NCI-H2029 (cell line): Measurements from ENCODE around the gene PTPRF.
A peak's percentile ranks its signal among the peaks of the same experiment; 100 is the strongest.
"Not testable (repeated sequence)": the region's sequence is repeated elsewhere in the genome, so short reads cannot be mapped to it uniquely, and the experiment has no call there.

Source experiments
- DNase-seq: peaks from one replicate; lab custom pipeline; 2025; lab: John Stamatoyannopoulos, UW

Gene PTPRF

GRCh38 chr1:43538143-43538487, 7.4 kb downstream of the PTPRF start:
- no peak for DNase-seq

GRCh38 chr1:43538969-43539368, 8.3 kb downstream of the PTPRF start:
- DNase-seq = no peak

DNA sequence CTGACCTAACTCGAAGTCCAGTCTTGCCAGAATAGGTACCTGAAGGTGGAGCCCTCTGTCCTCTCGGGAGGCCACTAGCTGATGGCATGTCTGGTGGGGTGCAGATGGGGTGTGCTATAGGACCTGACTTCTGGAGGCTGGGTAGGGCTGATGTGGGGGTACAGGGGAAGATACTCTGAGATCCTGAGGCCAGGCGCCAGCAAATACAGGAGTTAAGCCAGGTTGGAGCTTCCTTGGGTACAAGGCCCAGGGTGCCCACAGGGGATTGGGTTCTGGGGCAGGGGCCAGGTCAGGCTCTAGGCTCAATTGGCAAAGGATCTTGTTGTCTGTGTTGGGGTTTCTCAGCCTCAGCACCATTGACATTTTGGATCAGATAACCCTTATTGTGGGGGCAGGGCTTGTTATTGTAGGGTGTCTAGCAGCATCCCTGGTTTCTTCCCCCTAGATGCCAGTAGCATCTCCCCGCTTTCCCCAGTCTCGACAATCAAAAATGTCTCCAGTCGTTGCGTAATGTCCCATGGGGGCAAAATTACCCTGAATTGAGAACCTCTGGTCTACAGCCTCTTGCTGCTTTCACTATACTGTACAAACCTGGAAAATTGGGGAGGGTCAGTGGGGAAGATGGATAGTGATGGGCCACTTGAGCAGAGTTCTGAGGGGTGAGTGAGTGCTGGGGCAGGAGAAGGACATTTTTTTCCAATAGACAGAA, 9.2 kb downstream of the PTPRF start:
- DNase-seq = no peak

DNA sequence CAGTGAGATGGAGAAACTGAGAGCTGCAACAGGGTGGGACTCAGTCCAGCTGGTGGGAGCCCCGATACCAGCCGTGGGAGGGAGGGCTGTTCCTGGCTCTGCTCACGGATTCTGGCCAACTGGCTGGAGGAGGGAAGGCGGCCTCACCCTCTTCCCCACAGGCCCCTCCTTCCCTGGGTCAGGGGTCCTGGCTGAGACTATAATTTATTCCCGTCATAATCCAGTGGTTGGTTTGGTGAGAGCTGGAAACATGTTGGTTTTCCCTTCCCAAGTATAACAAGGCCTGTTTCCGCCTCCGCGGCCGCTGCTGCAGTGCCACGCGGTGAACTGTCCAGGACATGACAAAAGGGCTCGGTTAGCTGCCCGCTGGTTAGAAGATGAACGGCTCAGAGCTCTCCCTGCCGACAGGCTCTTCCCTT, 10.0 kb downstream of the PTPRF start:
- no peak for DNase-seq

DNA sequence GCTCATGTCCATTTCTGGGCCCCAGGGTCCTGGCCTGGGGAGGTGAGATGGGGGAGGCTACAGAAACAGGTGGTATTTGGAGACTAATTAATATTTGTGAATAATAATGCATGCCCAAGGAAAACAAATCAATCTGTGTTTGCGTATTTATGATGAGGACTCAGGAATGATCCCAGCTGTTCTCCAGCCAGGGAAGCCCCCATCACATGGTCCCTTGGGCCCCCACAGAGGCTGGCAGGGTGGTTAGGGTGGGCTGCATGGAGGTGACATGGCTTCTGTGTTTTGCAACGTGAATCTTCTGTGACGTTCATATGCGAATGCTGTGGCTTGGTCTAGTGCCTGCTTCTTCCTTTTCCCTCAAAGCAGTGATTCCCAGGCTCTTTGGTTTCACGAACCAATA, 10.5 kb downstream of the PTPRF start:
- DNase-seq = no peak

DNA sequence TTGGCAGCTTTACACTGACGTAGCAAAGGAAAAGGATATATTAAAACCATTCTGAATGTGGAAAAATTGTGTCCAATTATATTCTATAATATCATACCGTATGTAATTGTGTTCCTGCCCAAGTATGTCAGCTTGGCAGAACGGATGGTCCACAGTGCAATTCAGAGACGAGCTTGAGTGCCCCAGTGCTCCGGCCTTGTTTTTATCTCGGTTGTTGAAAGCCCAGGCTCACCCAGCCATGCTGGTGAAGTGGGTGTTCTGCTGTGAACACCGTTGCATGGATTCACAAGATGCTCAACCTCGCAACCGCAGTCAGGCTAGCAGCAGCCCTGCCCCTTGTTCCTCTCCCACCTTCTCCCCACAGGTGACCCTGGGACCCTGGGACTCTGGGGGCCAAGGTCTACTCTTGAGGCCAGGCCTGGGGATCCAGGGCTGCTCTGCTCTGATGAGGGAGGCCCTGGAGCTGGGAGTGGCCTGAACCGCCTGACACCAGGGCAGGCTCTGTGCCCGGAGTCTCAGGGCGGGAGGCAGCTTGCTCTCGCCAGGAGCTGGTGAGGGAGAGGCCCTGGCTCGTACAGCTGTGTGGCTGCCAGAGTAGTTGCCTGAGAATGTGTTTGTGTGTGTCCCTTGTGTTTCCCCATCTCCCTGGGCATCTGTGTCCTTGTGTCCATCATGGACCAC, 11.2 kb downstream of the PTPRF start:
- no peak for DNase-seq

DNA sequence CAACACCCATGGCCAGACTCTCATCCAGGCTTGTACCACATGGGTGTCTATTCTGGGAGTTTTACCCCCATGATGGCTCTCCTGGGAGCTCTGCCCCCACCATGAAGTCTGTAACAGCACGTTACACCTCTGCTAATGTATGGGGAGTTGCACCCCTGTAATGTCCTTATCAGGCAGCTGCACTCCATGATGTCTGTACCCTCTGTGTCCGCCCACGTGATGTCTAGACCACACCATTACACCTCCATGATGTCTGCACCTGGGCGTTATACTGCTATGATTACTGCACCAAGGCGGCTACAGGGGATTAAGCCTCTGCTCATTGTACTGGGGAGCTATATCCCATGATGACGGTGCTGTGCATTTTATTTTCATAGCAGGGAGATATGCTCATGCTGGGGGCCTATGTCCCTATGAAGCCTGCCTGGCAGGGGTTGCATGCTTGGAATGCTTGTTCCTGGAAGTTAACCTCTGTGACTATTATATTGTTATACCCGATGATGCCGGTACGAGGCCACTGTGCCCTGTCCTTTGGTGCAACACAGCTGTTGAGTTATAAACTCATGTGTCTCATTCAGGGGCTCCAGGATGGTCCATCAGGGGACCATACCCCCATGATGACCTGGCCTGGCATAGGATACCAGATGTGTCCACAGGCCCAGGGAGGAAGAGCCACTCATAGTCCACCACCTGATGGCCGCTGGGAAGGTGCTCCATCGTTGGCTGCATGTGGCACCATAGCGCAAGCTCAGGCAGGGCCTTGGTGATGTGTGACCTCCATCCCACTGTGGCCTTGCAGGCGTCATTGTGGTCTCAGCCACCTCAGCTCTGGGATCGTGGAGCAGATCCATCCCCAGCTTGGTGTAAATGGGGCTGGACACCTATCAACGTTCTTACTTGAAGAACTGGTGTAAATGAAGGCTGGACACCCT, 12.1 kb downstream of the PTPRF start:
- no peak for DNase-seq

GRCh38 chr1:43543567-43543966, 12.9 kb downstream of the PTPRF start:
- no peak for DNase-seq

DNA sequence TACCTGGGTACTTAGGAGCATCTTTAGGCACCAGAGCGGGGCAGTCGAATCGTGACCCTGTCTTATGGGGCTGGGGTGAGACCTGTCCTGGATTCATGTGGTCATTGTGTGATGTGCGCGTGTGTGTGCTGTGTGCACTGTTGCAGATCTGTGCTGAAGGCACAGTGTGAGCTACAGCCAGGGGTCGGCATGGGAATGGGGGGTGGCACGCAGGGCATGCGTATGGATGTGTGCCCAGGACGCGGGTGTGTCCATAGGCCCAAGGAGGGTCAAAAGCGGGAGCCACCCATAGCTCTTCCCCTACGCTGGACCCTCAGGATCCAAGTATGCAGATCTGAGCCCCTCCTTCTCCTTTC, 14.6 kb downstream of the PTPRF start:
- DNase-seq = no peak

DNA sequence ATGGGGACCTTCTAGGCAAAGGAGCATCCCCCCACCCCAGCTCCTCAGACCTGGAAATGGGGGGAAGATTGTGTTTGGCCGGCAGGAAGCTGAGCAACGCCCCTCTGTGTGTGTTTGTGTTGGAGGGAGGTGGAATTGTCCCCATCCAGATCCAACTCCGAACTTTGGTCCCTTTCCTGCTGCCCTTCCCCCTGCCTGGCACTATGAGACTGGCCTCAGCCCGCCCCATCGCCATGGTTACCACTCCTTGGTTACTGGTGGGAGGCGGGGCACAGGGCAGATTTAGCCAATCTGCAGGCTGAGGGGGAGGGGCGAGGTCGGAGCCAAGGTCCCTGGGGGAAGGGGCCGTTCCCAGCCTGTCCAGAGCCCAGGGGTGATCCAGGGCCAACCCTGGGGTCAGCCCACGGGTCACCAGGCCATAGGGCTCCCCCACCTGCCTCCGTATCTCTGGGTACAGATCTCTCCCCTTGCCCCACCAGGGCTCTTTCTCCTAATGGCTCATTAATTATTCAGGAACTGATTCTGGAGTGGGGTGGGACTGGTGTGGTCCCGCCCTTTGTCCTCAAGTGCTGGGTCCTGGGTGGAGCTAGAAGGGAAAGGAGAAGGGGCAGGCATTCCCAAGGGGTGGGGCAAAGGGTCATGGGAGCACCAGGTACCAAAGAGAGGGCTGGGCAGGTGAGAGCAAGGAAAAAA, 15.2 kb downstream of the PTPRF start:
- peak; percentile 98 for DNase-seq

GRCh38 chr1:43546388-43547100, 15.9 kb downstream of the PTPRF start:
- no peak for DNase-seq

GRCh38 chr1:43547538-43548072, 16.9 kb downstream of the PTPRF start:
- DNase-seq = peak; percentile 27

DNA sequence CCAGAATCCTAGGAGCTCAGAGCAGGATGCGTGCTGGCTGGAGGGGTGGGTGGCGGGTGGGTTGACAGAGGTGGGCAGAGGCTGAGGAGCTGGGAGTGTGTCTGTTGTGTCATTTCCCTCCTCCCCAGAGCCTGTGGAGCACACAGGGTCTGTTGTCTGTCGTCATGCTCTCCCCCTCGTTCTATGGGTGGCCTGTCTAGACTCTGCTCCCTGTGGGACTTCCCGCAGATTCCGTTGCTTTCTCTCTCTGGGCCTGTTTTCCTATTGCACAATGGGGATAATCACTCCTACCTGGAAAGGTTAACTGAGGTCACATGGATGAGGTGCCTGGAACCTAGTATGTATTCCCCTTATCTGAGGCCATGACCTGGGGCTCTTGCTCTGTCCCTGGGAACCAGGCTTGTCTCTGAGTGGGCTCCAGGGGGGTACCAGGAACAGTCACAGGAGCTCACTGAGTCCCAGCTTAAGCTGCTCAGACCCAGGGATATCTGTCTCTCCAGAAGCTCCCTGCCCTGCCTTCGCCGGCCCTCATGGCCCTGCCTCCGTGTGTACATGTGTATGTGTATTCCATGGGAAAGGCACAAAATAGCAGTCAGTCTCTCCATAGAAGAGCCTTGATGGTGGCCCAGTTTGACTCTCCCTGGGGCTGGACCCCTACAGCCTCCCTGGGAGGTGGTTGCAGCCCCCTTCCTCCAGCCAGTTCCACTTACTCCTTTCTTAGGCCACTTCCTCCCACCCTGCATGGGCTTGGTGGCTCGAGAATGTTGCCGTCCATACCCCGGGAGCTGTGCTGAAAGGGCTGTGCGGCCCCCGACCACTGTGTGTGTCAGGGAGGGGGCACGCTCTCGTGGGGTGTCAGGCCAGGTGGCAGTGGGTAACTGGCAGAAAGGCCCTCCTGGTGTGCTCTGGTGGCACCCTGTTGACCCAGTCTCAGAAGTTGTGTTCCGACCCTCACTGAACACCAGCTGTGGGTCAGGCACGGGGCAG, 17.9 kb downstream of the PTPRF start:
- DNase-seq = peak; percentile 20

DNA sequence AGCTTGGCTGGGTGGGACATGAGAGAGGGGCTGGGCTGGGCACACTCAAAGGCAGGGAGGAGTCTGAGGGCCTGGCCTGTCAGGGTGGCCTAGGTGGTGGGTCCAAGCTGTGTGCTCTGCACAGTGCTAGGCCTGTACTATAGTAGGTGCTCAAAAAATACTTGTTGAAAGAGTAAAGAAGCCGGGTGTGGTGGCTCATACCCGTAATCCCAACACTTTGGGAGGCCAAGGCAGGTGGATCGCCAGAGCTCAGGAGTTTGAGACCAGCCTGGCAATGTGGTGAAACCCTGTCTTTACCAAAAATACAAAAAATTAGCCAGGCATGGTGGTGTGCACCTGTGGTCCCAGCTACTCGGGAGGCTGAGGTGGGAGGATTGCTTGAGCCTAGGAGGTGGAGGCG, 18.7 kb downstream of the PTPRF start:
- DNase-seq = not testable (repeated sequence)

DNA sequence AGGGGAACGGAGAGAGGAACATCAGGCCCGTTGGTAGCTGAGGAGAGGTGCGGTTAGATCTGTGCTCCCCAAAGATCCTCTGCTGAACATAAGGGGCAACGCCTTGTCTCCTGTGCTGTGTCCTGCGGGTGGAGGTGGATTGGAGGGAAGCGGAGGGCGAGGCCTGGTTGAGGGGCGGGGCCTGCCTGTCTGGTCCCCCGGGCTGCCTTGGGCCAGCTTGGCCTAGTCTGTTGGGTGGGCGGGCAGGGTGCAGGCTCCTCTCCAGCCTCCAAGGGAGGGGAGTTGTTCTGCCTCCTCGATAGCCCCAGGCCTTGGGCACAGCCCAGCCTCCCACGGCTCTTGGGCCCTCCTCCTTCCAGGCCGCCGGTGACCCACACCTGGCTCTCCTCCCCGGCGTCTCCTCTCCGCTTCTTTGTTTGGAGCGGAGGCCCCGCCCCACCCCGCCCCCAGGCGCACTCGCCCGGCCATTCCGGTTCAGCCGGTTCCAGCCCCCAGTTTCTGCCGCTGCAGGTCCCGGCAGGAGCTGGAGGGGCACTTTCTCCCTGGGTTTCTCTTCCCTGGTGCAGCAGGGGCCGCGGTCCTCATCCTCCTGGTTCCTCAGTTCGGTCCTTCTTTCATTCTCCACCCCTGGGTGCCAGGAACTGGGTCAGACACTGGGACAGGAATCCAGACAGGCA, 19.4 kb downstream of the PTPRF start:
- DNase-seq = peak; percentile 99

- peak; percentile 35 for DNase-seq
Measured at GRCh38 chr1:43550598-43551246, 20.0 kb downstream of the PTPRF start.

DNA sequence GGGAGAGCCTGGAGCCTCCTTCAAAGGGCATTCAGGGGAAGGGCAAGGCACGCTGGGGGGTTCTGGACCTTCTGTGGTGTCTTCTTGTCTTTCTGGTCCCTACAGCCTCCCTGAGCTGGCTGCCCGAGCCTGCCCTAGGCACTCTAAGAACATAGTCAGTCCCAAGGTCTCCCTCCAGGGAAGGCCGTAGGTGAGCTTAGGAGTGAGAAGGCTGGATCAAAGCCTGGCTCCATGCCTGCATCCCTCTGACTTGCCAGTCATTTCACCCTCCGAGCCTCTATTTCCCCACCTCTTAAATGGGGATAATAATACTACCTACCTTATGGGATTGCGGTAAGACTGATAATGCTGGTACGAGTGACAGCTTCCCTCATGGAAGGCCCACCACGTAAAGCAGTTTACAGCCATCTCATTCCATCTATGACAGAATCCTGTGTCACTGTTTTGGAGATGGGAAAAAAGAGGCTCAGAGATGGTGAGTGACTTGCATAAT, 20.8 kb downstream of the PTPRF start:
- no peak for DNase-seq

- no peak for DNase-seq
Measured at GRCh38 chr1:43552059-43552742, 21.5 kb downstream of the PTPRF start.
